SHP77 (cell line): ENCODE data around the gene PHRF1.

Experiments
- DNase-seq, 2 experiments: peaks; one replicate each; lab custom pipeline; 2025; lab: John Stamatoyannopoulos, UW

PHRF1 gene

DNA sequence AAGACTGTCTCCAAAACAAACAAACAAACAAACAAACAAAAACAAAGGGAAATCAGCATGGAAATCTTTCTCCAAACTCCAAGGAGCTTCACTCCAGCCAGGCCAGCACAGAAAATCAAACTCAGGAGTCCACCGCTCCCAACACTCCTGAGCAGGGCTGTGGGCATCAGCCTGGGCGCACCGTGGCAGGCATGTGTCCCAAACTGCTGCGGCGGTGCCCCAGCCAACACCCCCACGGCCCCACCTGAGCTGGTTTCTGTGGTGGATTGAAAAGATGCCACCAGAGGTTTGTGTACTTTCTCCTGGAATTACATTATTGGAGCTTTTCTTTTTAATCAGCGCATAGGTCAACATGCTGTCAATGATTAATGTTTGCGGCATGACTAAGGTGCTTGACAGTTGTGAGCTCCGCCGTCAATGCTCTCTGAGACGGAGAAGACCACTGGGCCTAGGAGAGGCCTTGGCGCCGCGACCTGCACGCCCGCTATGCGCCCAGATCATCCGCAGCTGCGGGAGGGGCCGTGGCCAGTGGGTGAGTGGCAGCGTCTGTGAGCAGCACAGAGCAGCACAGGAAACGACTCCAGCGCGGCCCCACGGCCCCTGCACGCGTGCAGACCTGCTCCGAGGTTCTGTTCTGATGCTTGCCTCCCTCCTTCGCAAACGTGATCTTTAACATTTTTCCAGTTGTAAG, 78.9 kb downstream of the PHRF1 start:
- no peak for DNase-seq

DNA sequence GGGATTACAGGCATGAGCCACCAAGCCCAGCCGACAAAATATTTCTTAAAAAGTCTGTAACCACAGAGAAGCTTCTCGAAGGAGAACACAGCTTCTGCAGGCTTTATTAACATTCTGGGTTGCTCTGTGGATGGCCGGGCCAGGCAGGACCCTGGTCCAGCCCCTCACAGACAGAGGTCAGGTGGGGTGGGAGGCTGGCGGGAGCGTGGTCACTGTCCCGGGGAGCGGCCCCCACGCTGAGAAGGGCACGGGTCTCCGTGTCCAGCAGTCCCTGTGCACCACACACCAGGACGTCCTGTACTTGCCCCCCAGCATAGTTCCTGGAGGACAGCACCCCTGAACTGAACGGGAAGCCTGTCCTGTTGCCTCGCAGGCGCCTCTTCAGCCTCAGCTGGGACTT, 80.2 kb downstream of the PHRF1 start:
- DNase-seq: no peak

DNA sequence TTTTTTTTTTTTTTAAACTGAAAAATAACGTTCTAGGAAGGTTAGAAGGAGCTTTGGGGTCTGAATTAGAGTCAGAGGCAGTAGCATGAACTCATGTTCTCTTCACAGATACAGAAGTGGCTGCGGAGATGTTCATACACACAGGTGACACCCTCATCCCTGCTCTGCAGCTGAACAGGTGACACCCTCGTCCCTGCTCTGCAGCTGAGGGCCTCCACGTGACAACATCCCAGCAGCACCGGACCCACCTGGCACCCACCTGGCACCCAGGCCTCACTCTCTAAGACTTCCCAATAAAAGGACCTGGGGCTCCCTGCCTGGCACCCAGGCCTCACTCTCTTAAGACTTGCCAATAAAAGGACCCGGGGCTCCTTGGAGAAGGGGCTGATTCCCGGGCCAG, 80.6 kb downstream of the PHRF1 start:
- DNase-seq: no peak

DNA sequence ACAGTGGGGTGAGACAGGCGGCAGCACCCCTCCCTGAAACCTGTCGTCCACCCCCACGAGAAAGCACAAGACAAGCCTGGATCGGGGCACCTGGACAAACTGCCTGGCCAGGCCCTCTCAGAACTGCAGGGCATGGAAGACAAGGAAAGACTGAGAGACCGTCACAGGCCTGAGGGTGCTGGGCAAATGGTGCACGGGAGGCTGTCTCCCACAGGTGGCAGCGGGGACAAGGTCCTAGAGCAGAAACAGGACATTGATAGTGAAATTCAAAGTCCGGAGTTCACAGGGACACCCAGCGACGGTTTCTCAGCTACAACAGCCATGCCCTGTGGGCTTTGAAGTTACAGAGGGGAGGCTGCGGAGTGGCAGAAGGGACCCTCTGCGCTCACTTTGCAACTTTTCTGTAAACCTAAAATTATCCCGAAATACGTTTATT, 81.4 kb downstream of the PHRF1 start:
- no peak for DNase-seq

DNA sequence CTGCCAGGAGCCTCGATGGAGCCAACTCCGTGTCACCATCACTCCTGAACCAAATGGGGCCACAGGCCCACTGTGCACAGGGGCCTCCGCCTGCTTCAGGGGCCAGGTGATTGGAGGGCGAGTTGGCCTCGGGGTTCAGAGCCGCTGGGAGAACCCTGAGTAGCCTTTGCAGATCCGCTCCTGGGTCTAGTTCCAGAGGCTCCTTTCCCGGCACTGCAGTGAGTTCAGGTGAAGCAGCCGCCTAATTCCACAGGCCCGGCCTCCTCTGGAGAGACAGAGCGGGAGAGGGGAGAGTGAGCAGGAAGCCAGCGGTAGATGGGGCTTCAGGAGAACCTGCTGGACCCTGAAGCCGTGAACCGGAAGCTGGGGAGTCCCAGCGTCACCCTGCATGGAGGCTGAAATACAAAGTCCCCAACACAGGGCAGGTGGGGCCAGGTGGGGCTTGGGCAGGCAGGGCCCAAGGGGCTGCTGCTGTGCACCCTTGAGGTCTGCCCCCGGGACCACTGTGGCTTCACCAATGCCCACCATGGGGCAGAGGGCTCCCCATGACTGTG, 83.3 kb downstream of the PHRF1 start:
- no peak for DNase-seq

DNA sequence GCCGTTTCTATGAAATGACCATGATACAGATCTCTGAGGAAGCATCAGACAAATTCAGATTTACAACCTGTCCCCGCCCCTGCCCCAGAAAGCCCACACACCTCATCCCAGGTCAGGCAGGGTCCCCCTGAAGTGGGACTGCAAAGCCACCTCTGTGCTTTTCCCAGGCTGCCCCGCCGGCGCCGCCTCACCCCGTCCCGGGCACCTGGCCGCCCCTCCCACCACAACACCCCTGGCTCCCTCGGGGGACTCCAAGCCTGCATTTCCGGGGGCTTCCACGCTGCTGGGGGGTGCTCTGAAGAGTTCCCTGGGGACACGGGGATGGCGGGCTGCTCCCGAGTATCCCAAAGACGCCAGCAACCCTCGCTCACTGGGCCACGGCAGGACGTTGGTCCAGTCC, 84.0 kb downstream of the PHRF1 start:
- no peak for DNase-seq

DNA sequence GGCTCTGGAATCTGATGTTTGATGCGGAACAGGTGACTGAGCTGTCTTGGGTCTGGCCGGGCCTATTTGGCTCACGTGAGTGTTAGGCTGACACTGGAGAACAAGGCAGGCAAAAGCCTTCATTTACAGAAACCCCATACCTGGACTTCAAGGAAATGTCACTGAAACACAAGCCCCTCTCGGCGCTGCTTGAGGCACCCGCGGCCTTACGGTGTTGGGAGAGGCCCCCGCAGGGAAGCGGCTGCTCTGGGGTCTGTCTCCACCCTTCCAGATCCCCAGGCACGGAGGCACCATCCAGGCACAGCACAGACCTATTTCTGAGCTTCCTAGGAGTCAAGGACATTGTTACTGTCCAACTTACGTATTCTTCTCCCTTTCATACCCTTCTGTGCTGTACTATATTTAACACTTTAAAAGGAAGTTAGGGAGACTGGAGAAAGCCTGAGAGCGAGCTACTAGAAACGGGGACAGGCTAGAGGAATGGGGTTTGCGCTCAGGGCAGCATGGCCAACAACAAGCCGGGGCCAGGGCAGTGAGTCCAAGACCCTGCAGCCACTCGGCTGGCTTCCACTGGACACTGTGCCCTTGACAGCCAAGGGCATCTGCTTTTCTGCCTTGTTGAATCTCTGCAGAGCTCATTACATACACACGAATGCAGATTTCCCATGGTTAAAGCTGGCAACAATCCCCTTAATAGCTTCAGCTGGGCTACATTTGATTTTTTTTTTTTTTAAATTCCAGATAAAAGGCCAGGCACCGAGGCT, 84.6 kb downstream of the PHRF1 start:
- DNase-seq: no peak
